ENCODE results near the gene USP25. TPM values are rescaled to one million over a fixed set of nuclear protein-coding genes. Genes with fewer than 3 reads are reported as not detected.

USP25 gene
- total RNA-seq, 4 donors from 2014 or later: 33.5 to 85.8 (median 53.2) TPM

DNA sequence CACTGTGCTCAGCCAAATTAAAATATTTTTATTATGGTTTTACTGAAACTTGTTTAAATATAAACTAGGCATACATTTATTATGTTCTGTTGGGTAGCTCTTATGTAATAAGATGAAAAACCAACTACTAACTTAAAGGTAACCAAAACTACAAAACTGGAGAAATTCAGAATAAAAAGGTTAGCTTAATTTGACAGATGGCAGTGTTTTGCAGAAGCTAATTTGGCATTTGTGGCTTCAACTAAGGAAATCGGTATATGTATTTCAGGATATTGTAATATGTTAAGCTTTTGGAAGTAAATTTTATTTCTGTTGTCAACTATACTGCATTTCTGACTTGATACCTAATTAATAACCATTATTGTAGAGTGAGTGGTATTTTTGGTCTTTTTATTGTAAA lies 18.8 kb downstream of the USP25 start:
- no peak for DNase-seq
- Histone ChIP-seq H3K4me1 (peaks cover 0 to 22% (median 2%) of the 10 kb centered on the region in 4 donors), H3K27ac (no peak overlapping the region), H3K27me3 (no peaks in the 10 kb centered on the region), H3K36me3 (no peaks in the 10 kb centered on the region), H3K4me3 (no peak overlapping the region), H3K9me3 (no peaks in the 10 kb centered on the region)
- TF ChIP-seq, protein P1, sequence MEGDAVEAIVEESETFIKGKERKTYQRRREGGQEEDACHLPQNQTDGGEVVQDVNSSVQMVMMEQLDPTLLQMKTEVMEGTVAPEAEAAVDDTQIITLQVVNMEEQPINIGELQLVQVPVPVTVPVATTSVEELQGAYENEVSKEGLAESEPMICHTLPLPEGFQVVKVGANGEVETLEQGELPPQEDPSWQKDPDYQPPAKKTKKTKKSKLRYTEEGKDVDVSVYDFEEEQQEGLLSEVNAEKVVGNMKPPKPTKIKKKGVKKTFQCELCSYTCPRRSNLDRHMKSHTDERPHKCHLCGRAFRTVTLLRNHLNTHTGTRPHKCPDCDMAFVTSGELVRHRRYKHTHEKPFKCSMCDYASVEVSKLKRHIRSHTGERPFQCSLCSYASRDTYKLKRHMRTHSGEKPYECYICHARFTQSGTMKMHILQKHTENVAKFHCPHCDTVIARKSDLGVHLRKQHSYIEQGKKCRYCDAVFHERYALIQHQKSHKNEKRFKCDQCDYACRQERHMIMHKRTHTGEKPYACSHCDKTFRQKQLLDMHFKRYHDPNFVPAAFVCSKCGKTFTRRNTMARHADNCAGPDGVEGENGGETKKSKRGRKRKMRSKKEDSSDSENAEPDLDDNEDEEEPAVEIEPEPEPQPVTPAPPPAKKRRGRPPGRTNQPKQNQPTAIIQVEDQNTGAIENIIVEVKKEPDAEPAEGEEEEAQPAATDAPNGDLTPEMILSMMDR (IDR thresholded peaks at IDR 0.05): no peak
- no peak for TF ChIP-seq POLR2A (IDR thresholded peaks at IDR 0.05)

DNA sequence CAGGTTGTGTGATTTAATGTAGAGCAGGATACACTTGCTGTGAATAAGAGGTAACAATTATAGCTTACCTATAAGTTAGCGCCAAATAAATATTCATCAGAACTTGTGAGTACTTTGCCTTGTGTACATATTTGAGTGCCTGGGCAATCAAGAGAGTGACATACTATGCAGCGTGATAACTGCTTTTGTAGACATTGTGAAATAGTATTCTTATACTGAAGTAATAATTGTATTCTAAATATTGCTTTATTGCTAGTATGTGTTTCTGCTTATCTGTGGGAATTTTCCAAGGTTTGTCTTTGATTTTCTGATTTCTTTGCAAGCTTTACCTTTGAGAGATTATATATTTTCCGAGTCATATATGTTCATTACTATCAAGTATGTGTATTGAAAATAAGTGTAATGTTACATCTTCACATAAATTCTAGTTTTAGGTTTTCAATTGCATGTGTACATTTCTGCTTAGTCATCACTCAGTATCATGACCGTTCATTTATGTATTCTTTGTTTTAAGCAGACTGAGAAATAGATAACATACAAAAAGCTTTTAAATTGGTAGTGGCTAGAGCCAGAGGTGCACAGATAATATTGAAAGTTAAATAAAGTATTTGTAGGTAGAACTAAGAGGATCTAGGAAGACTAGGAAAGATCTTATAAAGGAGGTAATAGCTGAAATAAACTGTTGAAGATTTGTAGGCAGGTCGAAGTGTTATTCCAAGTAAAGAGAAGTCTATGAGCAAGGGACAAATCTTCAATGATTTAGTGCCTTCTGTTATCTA lies 19.5 kb downstream of the USP25 start:
- no peak overlapping the region for H3K4me3 ChIP-seq
- no peaks in the 10 kb centered on the region for H3K36me3 ChIP-seq
- H3K27me3 ChIP-seq: no peaks in the 10 kb centered on the region
- H3K4me1 ChIP-seq: peaks cover 0 to 29% (median 5%) of the 10 kb centered on the region in 4 donors
- TF ChIP-seq POLR2A (IDR thresholded peaks at IDR 0.05): no peak
- TF ChIP-seq, protein P1 (IDR thresholded peaks at IDR 0.05): no peak
- no peaks in the 10 kb centered on the region for H3K9me3 ChIP-seq
- H3K27ac ChIP-seq: peak overlapping the region in 1 of 4 donors; percentile 21
- no peak for DNase-seq

DNA sequence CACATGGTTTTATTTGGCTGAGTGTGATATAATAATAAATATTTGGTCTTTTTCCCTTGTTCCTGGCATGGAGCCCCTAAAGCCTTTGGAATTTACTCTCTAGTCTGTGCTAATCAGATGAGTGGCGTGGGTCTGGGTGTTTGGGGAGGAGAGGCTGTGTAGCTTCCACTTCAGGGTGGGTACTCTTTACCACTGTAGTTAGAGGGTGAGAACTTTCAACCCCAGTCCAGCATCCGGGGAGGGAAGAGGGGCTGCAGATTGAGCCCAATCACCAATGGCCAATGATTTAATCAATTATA lies 20.0 kb downstream of the USP25 start:
- DNase-seq: no peak
- Histone ChIP-seq H3K9me3 (no peaks in the 10 kb centered on the region), H3K4me1 (peaks cover 0 to 34% (median 6%) of the 10 kb centered on the region in 4 donors), H3K27ac (no peak overlapping the region), H3K4me3 (no peak overlapping the region), H3K27me3 (no peaks in the 10 kb centered on the region), H3K36me3 (no peaks in the 10 kb centered on the region)
- TF ChIP-seq, protein P1 (IDR thresholded peaks at IDR 0.05): no peak
- no peak for TF ChIP-seq POLR2A (IDR thresholded peaks at IDR 0.05)

DNA sequence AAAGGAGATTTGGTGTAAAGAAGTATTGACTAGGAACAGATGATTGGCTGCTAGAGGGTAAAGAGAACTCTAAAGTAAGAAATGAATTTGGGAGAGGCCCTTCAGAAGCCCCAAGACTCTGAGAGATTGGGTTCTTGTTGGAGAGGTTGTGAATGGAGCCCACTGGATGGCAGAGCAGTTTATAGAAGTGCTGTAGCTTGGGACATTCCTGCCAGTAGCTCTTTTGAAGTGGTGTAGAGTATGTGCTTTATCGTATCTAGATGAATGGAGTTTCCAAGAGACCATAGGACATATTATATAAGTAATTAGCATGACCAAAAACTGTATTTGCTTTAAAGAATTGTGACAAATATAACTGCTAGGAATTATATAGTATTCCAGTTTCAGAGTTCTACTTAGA lies 21.3 kb downstream of the USP25 start:
- DNase-seq: no peak
- Histone ChIP-seq H3K27ac (no peak overlapping the region), H3K27me3 (no peaks in the 10 kb centered on the region), H3K4me3 (no peak overlapping the region), H3K4me1 (peaks cover 0 to 45% (median 6%) of the 10 kb centered on the region in 4 donors), H3K36me3 (no peaks in the 10 kb centered on the region), H3K9me3 (no peaks in the 10 kb centered on the region)
- TF ChIP-seq POLR2A (IDR thresholded peaks at IDR 0.05): no peak
- TF ChIP-seq, protein P1 (IDR thresholded peaks at IDR 0.05): no peak

DNA sequence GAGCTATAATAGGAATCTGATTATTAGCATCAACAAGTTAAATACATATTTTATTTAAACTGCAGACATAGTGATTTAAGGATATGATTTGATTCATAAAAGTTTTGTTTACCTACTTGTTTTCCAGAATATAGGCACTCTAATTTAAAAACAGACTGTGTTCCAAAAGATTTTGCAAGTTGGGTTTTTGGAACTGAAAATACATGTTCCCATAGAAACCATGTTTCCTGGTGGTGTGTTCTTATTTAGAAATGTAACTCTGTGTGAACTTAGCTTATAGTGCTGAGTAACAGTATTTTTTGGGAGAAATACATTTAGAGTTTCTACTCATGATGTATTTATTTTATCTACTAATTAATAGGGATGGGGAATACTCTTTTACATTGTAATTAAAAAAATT lies 21.8 kb downstream of the USP25 start:
- Histone ChIP-seq H3K4me1 (peaks cover 0 to 45% (median 6%) of the 10 kb centered on the region in 4 donors), H3K27me3 (no peaks in the 10 kb centered on the region), H3K27ac (no peak overlapping the region), H3K4me3 (no peak overlapping the region), H3K36me3 (no peaks in the 10 kb centered on the region), H3K9me3 (no peaks in the 10 kb centered on the region)
- no peak for DNase-seq
- TF ChIP-seq, protein P1 (IDR thresholded peaks at IDR 0.05): no peak
- TF ChIP-seq POLR2A (IDR thresholded peaks at IDR 0.05): no peak
